T follicular helper cell (primary cell): ENCODE results near the gene MUC5AC.
"Not testable (repeated sequence)": the region's sequence is repeated elsewhere in the genome, so short reads cannot be mapped to it uniquely, and the experiment has no call there.

Source experiments
- DNase-seq: peaks from one replicate; pipeline ENCODE4 v3.0.0-alpha.2; 2020; ENCODE audit warnings: low read depth

The MUC5AC gene

GRCh38 chr11:1148752-1149180 lies 9.0 kb upstream of the MUC5AC start:
- no peak for DNase-seq

- DNase-seq: no peak
Observed at GRCh38 chr11:1149545-1149944, 8.2 kb upstream of the MUC5AC start.

- DNase-seq: no peak
Observed at GRCh38 chr11:1150116-1150515, 7.6 kb upstream of the MUC5AC start.

GRCh38 chr11:1150769-1151365 lies 6.9 kb upstream of the MUC5AC start:
- no peak for DNase-seq

- no peak for DNase-seq
Observed at GRCh38 chr11:1151366-1152315, 6.1 kb upstream of the MUC5AC start.

GRCh38 chr11:1152316-1153104 lies 5.2 kb upstream of the MUC5AC start:
- no peak for DNase-seq

- no peak for DNase-seq
Observed at GRCh38 chr11:1153105-1153950, 4.4 kb upstream of the MUC5AC start.

- no peak for DNase-seq
Observed at GRCh38 chr11:1153951-1154493, 3.7 kb upstream of the MUC5AC start.

- DNase-seq: not testable (repeated sequence)
Observed at GRCh38 chr11:1154656-1155055, 3.1 kb upstream of the MUC5AC start.

- no peak for DNase-seq
Observed at GRCh38 chr11:1155274-1155693, 2.5 kb upstream of the MUC5AC start.

- DNase-seq: no peak
Observed at GRCh38 chr11:1156506-1157340, 1.0 kb upstream of the MUC5AC start.

- no peak for DNase-seq
Observed at GRCh38 chr11:1157341-1157644, 460 bp upstream of the MUC5AC start.

GRCh38 chr11:1158681-1159487 lies 1.1 kb downstream of the MUC5AC start:
- DNase-seq: no peak

- not testable (repeated sequence) for DNase-seq
Observed at GRCh38 chr11:1159488-1160220, 1.9 kb downstream of the MUC5AC start.

GRCh38 chr11:1160231-1161101 lies 2.7 kb downstream of the MUC5AC start:
- DNase-seq: no peak

- DNase-seq: no peak
Observed at GRCh38 chr11:1161410-1162137, 3.8 kb downstream of the MUC5AC start.

GRCh38 chr11:1162138-1162475 lies 4.4 kb downstream of the MUC5AC start:
- no peak for DNase-seq
